ENCODE results near the gene POTEH.
"Not testable (repeated sequence)": the region's sequence is repeated elsewhere in the genome, so short reads cannot be mapped to it uniquely, and the experiment has no call there.

POTEH gene

GRCh38 chr22:15738157-15738908 is 48.5 kb downstream of the POTEH start:
- DNase-seq (ENCODE audit: low read depth) = not testable (repeated sequence)

DNA sequence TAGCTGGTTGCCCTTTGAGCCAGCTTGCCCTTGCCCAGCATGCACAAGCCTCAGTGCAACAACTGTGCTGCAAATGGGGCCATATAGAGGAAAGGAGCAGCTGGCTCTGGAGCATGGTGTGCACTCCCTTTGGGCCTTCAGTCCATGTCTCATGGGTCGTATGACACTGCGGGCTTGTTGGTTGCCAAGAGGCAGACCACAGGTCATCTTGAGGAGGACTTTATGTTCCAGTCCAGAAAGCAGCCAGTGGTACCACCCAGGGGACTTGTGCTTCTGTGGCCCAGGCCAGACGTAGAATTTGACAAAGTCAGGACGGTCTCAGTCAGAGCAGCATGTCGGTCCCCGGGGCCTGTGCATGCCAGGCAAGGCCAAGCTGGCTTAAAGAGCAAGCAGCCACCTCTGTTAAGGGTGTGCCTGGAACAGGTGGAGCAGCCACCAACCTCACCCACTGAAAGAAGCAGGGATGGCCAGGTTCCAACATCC is 49.1 kb downstream of the POTEH start:
- not testable (repeated sequence) for DNase-seq (ENCODE audit: low read depth)

DNA sequence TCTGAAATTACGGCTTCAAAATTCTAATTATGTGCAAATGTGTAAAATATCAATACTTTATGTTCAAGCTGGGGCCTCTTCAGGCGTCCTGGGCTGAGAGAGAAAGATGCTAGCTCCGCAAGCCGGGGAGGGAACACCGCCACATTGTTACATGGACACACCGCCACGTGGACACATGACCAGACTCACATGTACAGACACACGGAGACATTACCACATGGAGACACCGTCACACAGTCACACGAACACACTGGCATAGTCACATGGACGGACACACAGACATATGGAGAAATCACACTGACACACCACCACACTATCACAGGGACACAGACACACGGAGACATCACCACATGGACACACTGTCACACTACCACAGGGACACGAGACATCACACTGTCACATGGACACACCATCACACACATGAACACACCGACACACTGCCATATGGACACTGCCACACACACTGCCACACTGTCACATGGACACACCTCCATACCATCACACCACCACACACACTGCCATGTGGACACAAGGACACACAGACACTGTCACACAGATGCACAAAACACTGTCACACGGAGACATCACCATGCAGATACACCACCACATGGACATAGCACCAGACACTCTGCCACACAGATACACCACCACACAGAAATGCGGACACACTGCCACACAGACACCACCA is 58.0 kb downstream of the POTEH start:
- not testable (repeated sequence) for DNase-seq (ENCODE audit: low read depth)

GRCh38 chr22:15749181-15749970 is 59.5 kb downstream of the POTEH start:
- not testable (repeated sequence) for DNase-seq (ENCODE audit: low read depth)

GRCh38 chr22:15759443-15760097 is 69.7 kb downstream of the POTEH start:
- not testable (repeated sequence) for DNase-seq (ENCODE audit: low read depth)

DNA sequence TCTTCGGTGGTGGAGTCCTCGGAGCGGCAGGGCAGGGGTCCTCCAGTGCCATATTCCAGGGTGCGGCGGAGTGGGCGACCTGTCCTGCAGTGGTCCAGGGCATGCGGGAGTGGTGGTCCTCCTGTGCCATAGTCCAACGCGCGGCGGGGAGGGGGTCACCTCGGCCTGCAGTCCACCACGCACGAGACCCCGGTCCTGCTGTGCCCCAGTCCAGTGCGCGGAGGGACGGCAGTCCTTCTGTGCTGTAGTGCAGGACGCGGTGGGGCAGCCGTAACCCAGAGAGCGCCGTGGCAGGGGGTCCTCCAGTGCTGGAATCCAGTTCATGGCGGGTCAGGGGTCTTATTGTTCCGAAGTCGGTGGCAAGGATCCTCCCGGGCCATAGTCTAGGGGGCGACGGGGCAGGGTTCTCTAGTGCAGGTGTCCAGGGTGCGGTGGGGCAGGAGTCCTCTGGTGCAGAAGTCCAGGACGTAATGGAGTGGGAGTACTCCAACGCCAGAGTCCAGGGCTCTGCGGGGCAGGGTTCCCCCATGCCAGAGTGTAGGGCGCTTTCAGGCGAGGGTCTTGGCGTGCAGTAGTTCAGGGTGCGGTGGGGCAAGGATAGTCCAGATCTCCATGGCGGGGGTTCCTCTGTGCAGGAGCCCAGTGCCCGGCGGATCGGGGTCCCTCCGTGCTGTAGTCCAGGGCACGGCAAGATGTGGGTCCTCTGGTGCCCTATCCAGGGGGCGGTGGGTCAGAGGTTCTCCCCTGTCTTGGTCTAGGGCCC is 70.7 kb downstream of the POTEH start:
- DNase-seq (ENCODE audit: low read depth) = not testable (repeated sequence)

GRCh38 chr22:15761151-15761777 is 71.4 kb downstream of the POTEH start:
- DNase-seq (ENCODE audit: low read depth) = not testable (repeated sequence)

DNA sequence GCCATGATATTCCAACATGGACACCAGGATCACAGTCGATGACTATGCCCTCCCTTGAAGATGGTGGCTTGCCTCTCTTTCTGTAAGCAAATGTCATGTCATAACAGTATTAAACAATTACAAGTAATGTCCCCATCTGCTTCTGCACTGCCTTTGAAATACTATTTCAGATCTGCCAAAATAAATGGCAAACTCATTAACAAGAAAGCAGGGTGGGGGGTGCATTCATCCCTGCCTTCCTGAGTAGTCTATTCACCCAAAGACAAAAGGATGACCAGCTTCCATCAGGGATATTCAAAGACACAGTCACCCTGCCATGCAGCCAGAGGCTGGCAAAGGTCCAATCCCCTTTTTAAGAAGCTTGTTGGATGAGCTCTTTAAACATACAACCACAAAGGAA is 73.7 kb downstream of the POTEH start:
- not testable (repeated sequence) for DNase-seq (ENCODE audit: low read depth)

All from amniotic epithelial cell (primary cell).